Hematopoietic multipotent progenitor cell treated with erythropoietin and hydrocortisone succinate and interleukin-3 and kit ligand, for 8 days (in vitro differentiated cells): ENCODE results near the gene CLCN1.
"Not testable (repeated sequence)": the region's sequence is repeated elsewhere in the genome, so short reads cannot be mapped to it uniquely, and the experiment has no call there.

Source experiments
- DNase-seq: peaks from one replicate; pipeline ENCODE4 v3.0.0-alpha.2; 2015

CLCN1 gene

GRCh38 chr7:143315776-143316175 is at the start of gene CLCN1:
Gene CLCN1, plus strand, starts transcription at chr7:143316111. Its CDS starts 102 bp downstream, at chr7:143316213.
- DNase-seq = no peak

GRCh38 chr7:143269251-143269650 is 46.7 kb upstream of the CLCN1 start:
- no peak for DNase-seq

GRCh38 chr7:143271240-143271639 is 44.7 kb upstream of the CLCN1 start:
- no peak for DNase-seq

GRCh38 chr7:143272871-143273270 is 43.0 kb upstream of the CLCN1 start:
- DNase-seq = no peak

- DNase-seq = no peak
These were observed 36.5 kb upstream of the CLCN1 start for GRCh38 chr7:143279186-143280098.

GRCh38 chr7:143280160-143280559 is 35.8 kb upstream of the CLCN1 start:
- DNase-seq = no peak

GRCh38 chr7:143280566-143280965 is 35.3 kb upstream of the CLCN1 start:
- DNase-seq = no peak

- no peak for DNase-seq
These were observed 34.4 kb upstream of the CLCN1 start for GRCh38 chr7:143281529-143281928.

- DNase-seq = no peak
These were observed 33.8 kb upstream of the CLCN1 start for GRCh38 chr7:143282124-143282523.

GRCh38 chr7:143283381-143283780 is 32.5 kb upstream of the CLCN1 start:
- no peak for DNase-seq

GRCh38 chr7:143284591-143285469 is 31.1 kb upstream of the CLCN1 start, which contains the start of gene TMEM139:
Gene TMEM139, plus strand, starts transcription at chr7:143284958. Its CDS starts 1,000 bp downstream, at chr7:143285958.
- DNase-seq = no peak

- no peak for DNase-seq
These were observed 30.5 kb upstream of the CLCN1 start for GRCh38 chr7:143285470-143285778.

GRCh38 chr7:143285806-143286521 is 29.9 kb upstream of the CLCN1 start:
- DNase-seq = no peak

- DNase-seq = no peak
These were observed 29.4 kb upstream of the CLCN1 start for GRCh38 chr7:143286522-143286890.

GRCh38 chr7:143287339-143287934 is 28.5 kb upstream of the CLCN1 start:
- DNase-seq = no peak

GRCh38 chr7:143287935-143288826 is 27.7 kb upstream of the CLCN1 start, which contains the start of gene CASP2:
Gene CASP2, plus strand, starts transcription at chr7:143288351. Its CDS starts 105 bp downstream, at chr7:143288456.
- peak; percentile 98 for DNase-seq

GRCh38 chr7:143288836-143289235 is 27.1 kb upstream of the CLCN1 start:
- no peak for DNase-seq

GRCh38 chr7:143289421-143289820 is 26.5 kb upstream of the CLCN1 start:
- DNase-seq = no peak

GRCh38 chr7:143289888-143290287 is 26.0 kb upstream of the CLCN1 start:
- DNase-seq = not testable (repeated sequence)

GRCh38 chr7:143290293-143290692 is 25.6 kb upstream of the CLCN1 start:
- DNase-seq = no peak

- DNase-seq = no peak
These were observed 23.0 kb upstream of the CLCN1 start for GRCh38 chr7:143292876-143293275.
